ENCODE results near the gene PRKCZ.
A peak's percentile ranks its signal among the peaks of the same experiment; 100 is the strongest.

Gene PRKCZ

GRCh38 chr1:2182376-2182775, 132.2 kb downstream of the PRKCZ start:
- no peak for DNase-seq

DNA sequence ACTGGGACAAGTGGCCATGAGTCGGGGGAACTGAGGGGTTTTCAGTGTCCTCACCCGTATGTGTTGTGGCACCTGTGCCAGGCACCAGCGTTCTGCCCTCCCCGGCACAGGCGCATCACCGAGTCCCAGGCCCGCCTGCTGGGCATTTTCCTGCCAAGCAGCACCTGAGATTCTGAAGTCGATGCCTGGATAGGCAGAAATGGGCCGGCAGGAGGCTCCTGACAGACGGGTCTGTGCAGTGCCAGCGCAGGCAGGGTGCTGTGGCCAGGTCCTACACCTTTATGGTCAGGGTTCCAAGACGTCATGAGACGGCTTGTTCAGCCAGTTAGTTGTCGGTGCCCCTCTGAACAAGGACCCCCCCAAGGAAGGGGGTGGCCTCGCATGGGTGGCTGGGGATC, 133.7 kb downstream of the PRKCZ start:
- DNase-seq = no peak

DNA sequence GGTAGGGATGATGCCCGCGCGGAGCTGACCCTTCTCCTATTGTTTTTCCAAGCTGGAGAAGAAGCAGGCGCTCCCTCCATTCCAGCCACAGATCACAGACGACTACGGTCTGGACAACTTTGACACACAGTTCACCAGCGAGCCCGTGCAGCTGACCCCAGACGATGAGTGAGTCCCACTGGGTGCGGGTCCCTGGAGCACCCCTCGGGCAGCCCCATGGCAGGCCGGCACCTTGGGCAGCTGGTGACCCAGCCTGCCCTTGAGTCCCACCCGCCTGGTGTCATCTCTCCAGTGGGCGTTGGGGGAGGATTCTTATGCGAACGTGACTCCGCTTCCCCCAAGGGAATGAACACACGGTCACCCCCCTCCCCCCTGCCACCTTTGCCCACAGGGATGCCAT, 134.3 kb downstream of the PRKCZ start:
- no peak for DNase-seq

DNA sequence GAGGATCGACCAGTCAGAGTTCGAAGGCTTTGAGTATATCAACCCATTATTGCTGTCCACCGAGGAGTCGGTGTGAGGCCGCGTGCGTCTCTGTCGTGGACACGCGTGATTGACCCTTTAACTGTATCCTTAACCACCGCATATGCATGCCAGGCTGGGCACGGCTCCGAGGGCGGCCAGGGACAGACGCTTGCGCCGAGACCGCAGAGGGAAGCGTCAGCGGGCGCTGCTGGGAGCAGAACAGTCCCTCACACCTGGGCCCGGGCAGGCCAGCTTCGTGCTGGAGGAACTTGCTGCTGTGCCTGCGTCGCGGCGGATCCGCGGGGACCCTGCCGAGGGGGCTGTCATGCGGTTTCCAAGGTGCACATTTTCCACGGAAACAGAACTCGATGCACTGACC, 134.7 kb downstream of the PRKCZ start:
- no peak for DNase-seq

DNA sequence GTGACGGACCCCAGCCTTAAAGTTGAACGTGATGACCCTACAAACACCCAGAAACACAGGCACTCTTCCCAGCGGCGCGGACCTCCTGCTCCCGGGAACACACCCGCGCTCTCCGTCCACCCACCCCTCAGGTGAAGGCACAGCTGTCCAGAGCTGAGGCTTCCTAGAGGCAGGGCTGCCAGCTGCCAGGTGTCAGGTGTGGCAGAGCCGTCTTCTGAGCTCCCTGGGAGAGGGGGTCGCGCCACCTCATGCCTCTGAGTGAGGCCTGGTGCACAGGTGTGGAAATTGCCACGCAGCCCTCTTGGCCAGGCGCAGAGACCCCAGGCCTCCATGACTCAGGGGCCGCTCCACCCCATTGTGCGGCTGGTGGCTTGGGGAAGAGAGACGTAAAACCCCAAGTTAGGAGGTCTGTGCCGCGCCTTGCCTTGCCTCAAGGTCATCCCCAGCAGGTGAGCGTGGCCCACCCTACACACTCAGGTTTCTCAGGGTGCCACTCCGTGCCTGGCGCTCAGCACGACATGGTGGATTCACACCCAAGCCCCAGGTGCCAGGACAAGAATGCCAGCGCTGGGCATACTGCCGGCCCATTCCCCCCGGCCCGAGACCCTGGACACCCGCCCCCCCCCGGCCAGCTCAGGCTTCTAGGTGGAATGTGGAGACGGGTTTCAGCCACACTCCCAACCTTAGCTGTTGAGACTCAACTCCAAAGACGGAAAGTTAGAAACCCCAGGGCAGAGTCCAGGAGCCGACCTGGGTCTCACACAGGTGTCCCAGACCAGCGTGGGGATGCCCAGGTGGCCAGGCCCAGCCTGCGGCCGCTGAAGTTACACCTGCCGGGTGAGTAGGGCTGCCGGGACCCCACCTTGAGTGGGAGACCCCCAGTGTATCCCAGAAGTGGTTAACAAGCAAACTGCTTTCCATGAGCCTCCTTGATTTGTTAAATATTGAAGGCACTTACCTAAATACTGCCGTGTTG, 136.0 kb downstream of the PRKCZ start:
- no peak for DNase-seq

GRCh38 chr1:2186901-2187300, 136.7 kb downstream of the PRKCZ start:
- DNase-seq = no peak

- DNase-seq = no peak
These were observed 137.4 kb downstream of the PRKCZ start for GRCh38 chr1:2187619-2188018.

GRCh38 chr1:2188336-2188735, 138.1 kb downstream of the PRKCZ start:
- DNase-seq = no peak

DNA sequence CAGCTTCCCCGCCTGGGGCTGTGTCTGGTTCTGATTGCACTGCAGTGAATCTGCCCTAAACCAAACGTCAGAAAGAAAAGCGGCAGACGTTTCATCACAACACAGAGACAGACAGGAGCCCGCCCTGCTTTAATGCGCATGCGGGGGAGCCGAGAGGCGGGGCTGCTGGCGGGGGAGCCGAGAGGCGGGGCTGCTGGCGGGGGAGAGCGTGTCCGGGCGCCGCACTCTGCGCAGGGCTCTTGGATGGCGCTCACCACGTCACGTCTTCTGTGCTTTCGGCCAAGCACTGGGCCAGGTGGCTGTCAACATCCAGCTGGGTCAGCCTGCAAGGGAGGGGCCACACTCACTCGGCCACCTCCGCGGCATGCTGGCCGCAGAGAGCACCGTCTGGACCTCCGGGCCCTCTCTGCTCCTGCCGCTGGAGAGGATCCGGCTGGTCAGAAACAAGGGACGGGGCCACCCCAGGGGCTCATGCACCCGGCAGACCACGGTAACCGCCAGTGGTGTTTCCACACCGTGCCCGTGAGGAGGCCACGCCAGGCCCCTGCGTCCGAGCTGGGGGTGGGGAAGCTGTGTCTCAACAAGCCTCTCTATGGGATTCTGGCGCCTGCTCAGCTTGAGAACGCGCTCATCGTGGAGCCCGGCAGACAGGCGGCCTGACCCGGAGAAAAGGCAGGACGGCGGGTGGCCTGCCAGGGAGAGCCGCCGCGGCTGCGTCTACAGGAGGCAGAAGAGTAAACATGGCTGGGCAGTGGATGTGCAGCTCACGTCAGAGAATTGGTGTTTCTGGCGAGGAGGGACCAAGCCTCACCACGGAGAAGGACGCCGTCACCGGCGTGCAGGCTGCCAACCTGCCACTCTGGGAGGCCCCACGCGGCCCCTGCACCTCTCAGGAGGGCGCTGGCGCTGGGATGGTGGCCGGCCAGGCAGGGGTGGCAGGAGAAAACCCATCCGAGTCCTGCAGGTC, 139.5 kb downstream of the PRKCZ start:
- DNase-seq = peak; percentile 88

- no peak for DNase-seq
These were observed 140.3 kb downstream of the PRKCZ start for GRCh38 chr1:2190491-2190976.

GRCh38 chr1:2192031-2192995, 142.1 kb downstream of the PRKCZ start:
- no peak for DNase-seq

GRCh38 chr1:2193514-2194281, 143.5 kb downstream of the PRKCZ start:
- DNase-seq = no peak

DNA sequence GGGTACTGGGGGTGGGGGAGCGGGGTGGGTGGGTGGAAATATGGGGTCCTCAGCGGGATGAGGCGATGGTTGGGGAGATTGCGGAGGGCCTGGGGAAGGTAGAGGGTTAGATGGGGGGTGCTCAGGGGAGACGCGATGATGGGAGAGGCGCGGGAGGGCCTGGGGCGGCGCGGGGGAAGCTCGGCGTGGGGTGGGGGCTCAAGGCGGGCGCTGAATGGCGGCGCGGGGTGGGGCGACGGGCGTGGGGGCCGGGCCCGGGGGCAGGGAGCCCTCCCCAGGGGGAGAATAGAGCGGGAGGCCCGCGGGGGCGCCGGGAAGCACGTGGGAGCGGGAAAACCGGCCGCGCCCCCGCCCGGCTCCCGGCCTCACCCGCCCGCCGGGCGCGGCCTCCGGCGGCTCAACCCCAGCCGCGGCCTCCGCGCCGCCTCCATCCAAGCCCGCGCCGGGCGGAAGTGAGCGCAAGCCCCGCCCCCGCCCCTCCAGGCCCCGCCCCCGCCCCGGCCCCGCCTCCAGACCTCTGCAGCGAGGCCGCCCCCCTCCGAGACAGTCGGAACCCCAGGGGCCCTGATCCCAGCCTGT, 144.2 kb downstream of the PRKCZ start, which contains the start of gene FAAP20:
TSS of gene FAAP20 (minus strand) at position 454 of the 579 bp plus-strand sequence. CDS start at position 431, 23 bp downstream.
- DNase-seq = no peak

DNA sequence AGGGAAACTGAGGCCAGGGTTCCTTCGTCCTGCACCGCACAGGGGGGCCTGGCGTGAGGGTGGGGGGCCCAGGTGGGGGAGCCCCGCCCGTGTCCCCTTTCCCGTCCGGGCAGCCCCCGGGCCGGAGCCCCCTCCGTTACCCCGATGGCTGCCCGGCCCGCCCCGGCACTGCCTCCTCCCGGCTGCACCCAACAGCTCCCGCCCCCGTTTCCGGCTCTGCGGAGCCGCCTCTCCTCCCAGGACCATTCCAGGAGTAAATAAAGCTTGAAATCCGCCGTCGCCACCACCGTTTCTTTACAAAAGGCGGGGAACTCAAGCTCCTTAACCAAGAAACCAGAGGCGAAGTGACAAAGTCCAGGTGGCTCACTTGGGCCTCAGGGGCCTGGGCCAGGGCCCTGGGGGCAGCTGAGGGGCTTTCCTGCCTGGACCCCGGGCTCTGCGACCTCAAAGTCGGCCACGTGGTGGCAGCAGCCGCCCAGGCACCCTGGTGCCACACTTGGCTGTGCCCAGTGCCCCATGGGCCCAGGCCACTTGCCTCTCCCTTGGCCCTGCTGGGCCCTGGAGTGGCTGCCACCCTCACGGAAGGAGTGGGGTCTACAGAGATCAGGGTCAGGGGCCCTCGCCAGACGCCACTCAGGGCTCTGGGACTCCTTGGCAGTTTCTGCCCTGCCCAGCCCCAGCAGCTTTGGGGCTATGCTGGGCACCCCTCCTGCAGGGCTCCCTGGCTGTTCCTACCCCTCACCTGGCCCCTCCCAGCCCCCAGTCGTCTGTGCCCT, 144.9 kb downstream of the PRKCZ start:
- peak; percentile 33 for DNase-seq

- no peak for DNase-seq
These were observed 145.6 kb downstream of the PRKCZ start for GRCh38 chr1:2195785-2196184.

- no peak for DNase-seq
These were observed 146.9 kb downstream of the PRKCZ start for GRCh38 chr1:2196901-2197638.

DNA sequence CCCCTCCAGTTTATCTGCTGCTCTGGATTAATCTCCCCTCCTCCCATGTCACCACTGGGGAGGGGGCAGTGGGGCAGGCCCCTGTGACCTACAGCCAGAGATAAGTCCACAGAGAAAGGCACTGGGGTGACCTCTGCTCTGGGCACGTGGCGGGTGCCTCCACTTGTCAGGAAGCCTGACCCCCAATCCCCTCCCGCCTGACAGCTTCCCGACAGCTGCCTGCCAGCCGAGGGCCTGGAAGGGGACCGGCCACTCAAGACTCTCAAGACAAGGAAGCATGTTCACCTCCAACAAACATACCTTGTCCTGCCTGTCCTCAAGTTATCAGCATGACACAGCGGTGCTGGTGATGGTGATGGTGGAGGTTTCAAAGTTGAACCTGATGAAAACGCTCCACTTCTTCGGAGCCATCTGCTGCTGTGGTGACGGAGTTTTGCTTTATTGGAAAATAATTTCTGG, 147.5 kb downstream of the PRKCZ start:
- DNase-seq = no peak

DNA sequence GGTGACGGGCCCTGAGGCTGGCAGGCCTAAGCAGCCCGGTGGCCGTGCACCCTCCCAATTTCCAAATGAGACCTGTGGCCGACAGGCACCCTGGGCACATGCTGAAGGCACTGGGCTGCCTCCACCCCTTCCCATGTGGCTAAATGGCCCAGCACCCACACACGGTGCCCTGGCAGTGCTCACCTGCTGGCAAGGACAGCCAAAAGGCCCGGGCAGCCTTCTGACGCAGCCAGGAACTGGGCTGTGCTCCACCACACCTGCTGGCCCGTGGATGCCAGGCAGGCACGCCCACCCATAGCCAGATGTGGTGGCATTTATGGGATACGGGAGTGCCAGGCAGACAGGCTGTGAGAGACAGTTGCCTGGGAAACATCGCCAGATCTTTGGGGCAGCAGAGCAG, 148.4 kb downstream of the PRKCZ start:
- DNase-seq = no peak

Data from DMS 273 treated with DMSO at 0.1 percent for 48 hours (cell line).